SK-N-MC (cell line): ENCODE results near the gene AATK.

Experiments used
- DNase-seq: peaks from one replicate; pipeline ENCODE4 v3.0.0-alpha.2; 2011; ENCODE audit warnings: low read depth, low spot score
- H3K27ac ChIP-seq: fragments of 200-600 bp; sonication (generic); 2 replicates; pipeline ENCODE4 v1.5.1; 2016; ENCODE audit warnings: mixed run types
- H3K36me3 ChIP-seq: fragments of 200-600 bp; sonication (generic); 2 replicates; pipeline ENCODE4 v1.6.1; 2017; ENCODE audit warnings: antibody characterized with exemption, low read length, mixed read lengths; ENCODE audit not compliant: insufficient read depth
- H3K4me3 ChIP-seq: fragments of 200-600 bp; sonication (generic); 2 replicates; pipeline ENCODE4 v1.5.1; 2016
- H3K9ac ChIP-seq: fragments of 200-600 bp; sonication (generic); 2 replicates; pipeline ENCODE4 v1.8.0; 2017; ENCODE audit warnings: mixed run types, mixed read lengths; ENCODE audit not compliant: insufficient read length
- H3K9me3 ChIP-seq: fragments of 200-600 bp; sonication (generic); 2 replicates; pipeline ENCODE4 v1.6.1; 2017; ENCODE audit warnings: low read depth, mild to moderate bottlenecking, antibody characterized with exemption, low read length, moderate library complexity, mixed read lengths
- EZH2 ChIP-seq: fragments of 200-600 bp; sonication (generic); IDR thresholded peaks from one replicate; pipeline ENCODE4 v1.6.1; 2017; ENCODE audit warnings: antibody characterized with exemption
- FOXP2 ChIP-seq: optimal IDR thresholded peaks from 2 replicates; pipeline ENCODE3; 2011; ENCODE audit warnings: mild to moderate bottlenecking, moderate library complexity; ENCODE audit not compliant: insufficient read depth; ENCODE audit errors: extremely low read length, control extremely low read depth
- POLR2AphosphoS5 ChIP-seq: IDR thresholded peaks from 2 replicates; pipeline ENCODE4 v1.6.1; 2012; ENCODE audit warnings: mild to moderate bottlenecking, low read depth, low read length, borderline replicate concordance

AATK gene

DNA sequence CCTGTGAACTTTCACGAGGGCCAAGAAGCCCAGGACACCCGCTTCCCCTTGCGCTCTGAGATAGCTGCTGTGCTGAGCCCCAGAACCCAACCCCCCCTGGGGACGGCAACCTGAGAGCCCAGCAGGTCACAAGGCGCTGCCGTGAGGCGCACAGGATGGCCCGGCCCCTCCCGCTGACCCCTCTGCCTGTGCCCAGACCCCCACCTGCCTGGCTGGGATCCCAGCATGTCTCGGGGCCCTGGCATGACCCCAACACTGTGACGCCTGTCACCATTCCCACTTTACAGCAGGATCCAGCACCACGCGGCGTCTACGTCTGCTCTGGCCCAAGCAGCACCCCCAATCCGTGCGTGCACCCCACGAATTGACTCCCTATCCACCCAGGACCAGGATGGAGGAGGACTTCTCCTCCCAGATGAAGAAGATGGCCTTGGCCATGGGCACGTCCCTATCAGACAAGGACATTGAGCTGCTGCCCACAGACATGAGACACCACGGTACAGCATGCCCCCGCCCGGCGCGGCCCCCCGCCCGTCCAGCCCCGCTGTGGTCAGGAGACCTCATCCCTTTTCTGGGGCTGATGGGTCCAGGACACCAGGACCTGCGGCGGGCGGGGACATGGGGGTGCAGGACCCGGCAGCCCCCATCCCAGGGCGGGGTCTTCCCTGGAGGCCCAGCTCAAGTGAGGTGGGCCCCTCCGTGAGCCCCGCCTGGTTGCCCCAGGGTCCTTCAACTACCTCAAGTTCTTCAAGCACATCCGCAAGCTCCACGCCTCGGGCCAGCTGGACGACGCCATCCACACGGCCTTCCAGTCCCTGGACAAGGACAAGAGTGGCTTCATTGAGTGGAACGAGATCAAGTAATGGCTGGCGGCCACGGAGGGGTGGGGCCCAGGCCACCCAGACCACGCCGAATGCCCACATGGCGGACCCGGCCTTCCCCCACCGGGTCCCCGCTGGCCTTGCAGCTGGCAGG, 15.1 kb upstream of the AATK start:
- Histone ChIP-seq H3K9ac (no peak overlapping the region), H3K36me3 (no peaks in the 10 kb centered on the region), H3K4me3 (no peak overlapping the region), H3K9me3 (no peaks in the 10 kb centered on the region), H3K27ac (no peak overlapping the region)
- no peak for DNase-seq
- TF ChIP-seq POLR2AphosphoS5 = no peak
- TF ChIP-seq FOXP2 = no peak
- no peak for TF ChIP-seq EZH2

- Histone ChIP-seq H3K9ac (no peak overlapping the region), H3K27ac (no peak overlapping the region), H3K9me3 (no peaks in the 10 kb centered on the region), H3K36me3 (no peaks in the 10 kb centered on the region), H3K4me3 (no peak overlapping the region)
- no peak for DNase-seq
- TF ChIP-seq FOXP2 (no peak), EZH2 (no peak), POLR2AphosphoS5 (no peak)
Observed at GRCh38 chr17:81179861-81180260, 13.8 kb upstream of the AATK start.

DNA sequence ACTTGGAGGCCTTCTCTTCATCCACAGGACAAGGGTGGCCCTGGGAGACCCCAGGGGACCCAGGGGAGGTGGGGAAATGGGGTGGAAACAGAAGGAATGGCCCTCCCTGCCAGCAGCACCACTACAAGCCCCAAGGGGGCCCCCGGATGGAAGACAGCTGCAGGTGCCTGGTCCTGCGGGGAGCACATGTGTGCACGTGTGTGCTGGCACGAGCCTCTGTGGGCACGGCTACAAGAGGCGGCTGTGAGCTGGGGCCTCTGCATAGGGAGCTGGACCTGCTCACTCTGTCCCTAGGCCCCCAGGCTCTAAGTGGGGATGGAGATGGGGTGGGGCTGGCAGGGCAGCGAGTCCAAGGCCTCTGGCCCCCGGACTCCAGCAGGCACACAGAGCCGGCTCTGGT, 13.2 kb upstream of the AATK start:
- no peak for DNase-seq
- TF ChIP-seq POLR2AphosphoS5 (no peak), EZH2 (no peak), FOXP2 (no peak)
- H3K9me3 ChIP-seq = no peaks in the 10 kb centered on the region
- no peak overlapping the region for H3K27ac ChIP-seq
- H3K36me3 ChIP-seq = no peaks in the 10 kb centered on the region
- no peak overlapping the region for H3K9ac ChIP-seq
- H3K4me3 ChIP-seq = no peak overlapping the region

DNA sequence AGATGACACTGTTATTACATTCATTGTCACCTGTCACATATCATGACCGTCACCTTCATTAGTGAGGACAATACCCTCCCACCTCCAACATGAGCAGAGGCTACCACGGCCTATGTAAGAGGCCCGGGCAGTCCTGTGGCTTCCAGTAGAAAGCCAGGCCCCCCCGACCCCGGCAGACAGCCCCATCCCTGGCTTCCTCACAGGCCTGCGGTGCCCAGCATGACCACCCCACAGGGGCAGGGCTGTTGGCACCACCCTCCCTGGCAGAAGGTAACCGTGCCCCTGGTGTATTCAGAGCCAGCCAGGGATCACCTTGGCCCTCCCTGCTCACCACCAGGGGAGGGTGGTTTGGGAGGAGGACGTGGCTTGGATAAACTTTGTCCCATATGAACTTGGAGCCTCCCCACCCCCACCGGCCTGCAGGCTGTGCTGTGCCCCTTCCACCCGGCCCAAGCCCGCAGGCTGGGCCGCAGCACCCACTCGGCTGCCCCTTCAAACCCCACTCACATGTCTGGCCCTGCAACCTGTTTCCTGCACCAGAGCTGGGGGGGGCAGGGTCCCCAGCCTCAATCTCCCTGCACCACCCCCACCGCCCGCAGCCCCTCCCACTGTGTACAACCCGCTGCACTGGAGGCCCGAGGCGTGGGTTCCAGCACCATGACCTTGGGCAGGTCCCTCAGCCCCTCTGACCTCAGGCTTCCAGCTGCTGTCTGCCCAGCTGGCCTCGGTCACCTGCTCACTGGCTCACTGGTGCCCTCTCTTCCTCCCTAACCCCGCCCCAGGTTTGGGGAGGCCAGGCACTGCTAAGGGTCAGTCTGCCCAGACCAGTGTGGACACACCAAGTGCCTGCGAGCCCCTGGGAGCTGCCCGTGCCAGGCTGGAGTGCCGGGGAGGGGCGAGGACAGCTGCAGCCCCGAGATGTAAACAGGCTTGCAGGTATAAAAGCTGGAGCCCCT, 12.4 kb upstream of the AATK start:
- H3K27ac ChIP-seq = no peak overlapping the region
- TF ChIP-seq EZH2 = no peak
- TF ChIP-seq FOXP2 = no peak
- no peak for TF ChIP-seq POLR2AphosphoS5
- DNase-seq = no peak
- no peaks in the 10 kb centered on the region for H3K9me3 ChIP-seq
- H3K4me3 ChIP-seq = no peak overlapping the region
- H3K9ac ChIP-seq = no peak overlapping the region
- H3K36me3 ChIP-seq = no peaks in the 10 kb centered on the region

DNA sequence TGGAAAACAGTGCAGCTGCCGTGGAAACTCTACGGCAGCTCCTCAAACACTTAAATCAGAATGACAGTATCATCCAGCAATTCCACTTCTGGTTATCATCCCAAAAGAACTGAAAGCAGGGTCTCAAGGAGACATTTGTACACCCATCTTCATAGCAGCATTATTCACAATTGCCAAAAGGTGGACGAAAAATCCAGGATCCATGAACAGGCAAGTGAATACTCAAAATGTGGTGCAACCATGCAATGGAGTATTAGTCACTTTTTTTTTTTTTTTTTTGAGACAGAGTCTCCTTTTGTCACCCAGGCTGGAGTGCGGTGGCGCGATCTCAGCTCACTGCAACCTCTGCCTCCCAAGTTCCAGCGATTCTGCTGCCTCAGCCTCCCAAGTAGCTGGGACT, 10.6 kb upstream of the AATK start:
- no peak overlapping the region for H3K27ac ChIP-seq
- H3K4me3 ChIP-seq = no peak overlapping the region
- H3K36me3 ChIP-seq = no peaks in the 10 kb centered on the region
- no peak for DNase-seq
- TF ChIP-seq FOXP2 = no peak
- TF ChIP-seq POLR2AphosphoS5 = no peak
- no peak for TF ChIP-seq EZH2
- H3K9ac ChIP-seq = no peak overlapping the region
- H3K9me3 ChIP-seq = no peaks in the 10 kb centered on the region

DNA sequence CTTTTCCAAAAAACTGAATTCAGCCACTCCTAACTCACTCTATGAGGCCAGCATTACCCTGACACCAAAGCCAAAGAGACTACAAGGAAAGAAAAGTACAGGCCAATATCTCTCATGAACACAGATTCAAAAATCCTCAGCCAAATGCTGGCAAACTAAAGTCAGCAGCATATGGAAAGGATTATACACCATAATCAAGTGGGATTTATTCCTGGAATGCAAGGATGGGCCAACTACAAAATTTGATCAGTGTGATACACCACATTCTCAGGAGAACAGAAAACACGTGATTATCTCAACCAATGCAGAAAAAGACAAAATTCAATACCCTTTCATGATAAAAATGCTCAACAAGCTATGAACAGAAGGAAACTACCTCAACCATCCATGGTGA, 7.7 kb upstream of the AATK start:
- TF ChIP-seq FOXP2 = no peak
- no peak for TF ChIP-seq POLR2AphosphoS5
- no peak for TF ChIP-seq EZH2
- H3K36me3 ChIP-seq = no peaks in the 10 kb centered on the region
- no peaks in the 10 kb centered on the region for H3K9me3 ChIP-seq
- H3K4me3 ChIP-seq = peak overlapping the region; percentile 23; the same call in 1 of the 2 replicates
- peak; percentile 14 for DNase-seq
- peak overlapping the region; percentile 91 for H3K27ac ChIP-seq
- H3K9ac ChIP-seq = no peak overlapping the region

DNA sequence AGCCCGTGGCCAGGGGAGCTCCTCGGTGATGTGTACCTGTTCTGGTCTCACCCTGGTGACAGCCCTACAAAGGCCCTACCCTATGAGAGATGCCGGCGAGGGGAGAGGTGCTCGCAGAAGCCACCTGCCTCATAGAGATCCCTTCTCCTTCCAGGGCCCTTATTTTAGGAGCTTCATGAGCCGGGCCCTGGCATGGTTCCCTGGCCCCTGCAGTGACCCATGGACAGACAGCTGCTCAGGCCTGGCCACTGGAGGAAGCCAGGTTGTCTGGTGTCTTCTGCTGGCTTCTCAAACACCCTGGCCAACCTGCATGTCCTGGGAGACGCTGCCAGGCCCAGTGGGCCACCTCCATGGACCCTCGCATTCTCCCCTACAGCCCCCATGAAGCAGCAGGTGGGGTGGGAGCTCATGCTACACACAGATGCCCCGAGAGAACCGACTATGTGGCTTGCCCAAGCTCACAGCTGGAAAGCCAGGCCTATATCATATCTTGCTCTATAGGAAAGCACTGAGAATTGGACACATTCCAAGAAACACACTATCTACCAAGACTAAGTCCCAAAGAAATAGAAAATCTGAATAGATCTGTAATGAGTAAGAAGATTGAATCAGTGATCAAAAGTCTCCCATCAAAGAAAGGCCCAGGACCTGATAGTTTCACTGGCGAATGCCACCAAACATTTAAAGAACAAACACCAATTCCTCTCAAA, 7.2 kb upstream of the AATK start:
- no peak for DNase-seq
- H3K4me3 ChIP-seq = peak overlapping the region; percentile 23; the same call in 1 of the 2 replicates
- H3K9me3 ChIP-seq = no peaks in the 10 kb centered on the region
- no peak for TF ChIP-seq FOXP2
- TF ChIP-seq EZH2 = no peak
- TF ChIP-seq POLR2AphosphoS5 = no peak
- H3K27ac ChIP-seq = peak overlapping the region; percentile 91
- H3K36me3 ChIP-seq = no peaks in the 10 kb centered on the region
- H3K9ac ChIP-seq = no peak overlapping the region
